ENCODE data around the gene JAKMIP1.

DNA sequence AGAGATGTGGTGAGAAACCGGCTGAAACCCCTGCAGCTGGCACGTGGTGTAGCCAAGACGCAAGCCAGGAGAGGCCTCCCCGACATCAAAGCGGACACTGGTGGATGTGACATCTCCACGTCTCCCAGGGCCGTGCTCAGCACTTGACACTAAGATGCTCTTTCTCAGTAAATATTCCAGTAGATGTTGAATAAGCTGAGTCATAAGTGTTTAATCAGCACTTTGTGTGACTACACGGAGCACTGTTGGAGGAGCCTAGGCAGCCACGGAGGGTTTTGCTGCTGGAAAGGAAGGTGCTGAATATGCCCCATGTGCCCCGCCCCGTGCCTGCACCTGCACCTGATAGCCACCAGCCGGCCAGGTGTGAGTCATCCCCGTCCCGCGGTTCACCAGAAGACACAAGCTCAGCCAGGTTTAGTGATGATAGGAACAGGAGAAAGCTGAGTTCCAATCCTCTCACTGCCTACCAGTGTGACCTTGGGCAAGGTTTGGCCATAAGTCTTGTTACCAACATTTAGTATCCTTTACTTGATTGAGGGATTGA, 153.1 kb downstream of the JAKMIP1 start:
- TF ChIP-seq, protein P1, sequence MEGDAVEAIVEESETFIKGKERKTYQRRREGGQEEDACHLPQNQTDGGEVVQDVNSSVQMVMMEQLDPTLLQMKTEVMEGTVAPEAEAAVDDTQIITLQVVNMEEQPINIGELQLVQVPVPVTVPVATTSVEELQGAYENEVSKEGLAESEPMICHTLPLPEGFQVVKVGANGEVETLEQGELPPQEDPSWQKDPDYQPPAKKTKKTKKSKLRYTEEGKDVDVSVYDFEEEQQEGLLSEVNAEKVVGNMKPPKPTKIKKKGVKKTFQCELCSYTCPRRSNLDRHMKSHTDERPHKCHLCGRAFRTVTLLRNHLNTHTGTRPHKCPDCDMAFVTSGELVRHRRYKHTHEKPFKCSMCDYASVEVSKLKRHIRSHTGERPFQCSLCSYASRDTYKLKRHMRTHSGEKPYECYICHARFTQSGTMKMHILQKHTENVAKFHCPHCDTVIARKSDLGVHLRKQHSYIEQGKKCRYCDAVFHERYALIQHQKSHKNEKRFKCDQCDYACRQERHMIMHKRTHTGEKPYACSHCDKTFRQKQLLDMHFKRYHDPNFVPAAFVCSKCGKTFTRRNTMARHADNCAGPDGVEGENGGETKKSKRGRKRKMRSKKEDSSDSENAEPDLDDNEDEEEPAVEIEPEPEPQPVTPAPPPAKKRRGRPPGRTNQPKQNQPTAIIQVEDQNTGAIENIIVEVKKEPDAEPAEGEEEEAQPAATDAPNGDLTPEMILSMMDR (conservative IDR thresholded peaks at IDR 0.05; ENCODE audit: low read length) = no peak
- TF ChIP-seq EZH2phosphoT487 (IDR thresholded peaks at IDR 0.05; ENCODE audit: borderline replicate concordance) = no peak

Data from Loucy (cell line).